Measurements from ENCODE around the gene SH2B3.

The SH2B3 gene

GRCh38 chr12:111420494-111420893 lies 14.8 kb downstream of the SH2B3 start:
- Histone ChIP-seq H3K36me3 (ENCODE audit: control insufficient read depth, low read length) (peaks cover 17% of the 10 kb centered on the region), H3K4me3 (ENCODE audit: low read length) (no peak overlapping the region), H3K9me2 (replicated peaks; ENCODE audit: control insufficient read depth, low read length) (no peaks in the 10 kb centered on the region), H3K27me3 (ENCODE audit: control insufficient read depth, low read length) (no peaks in the 10 kb centered on the region), H3K79me2 (ENCODE audit: control insufficient read depth, low read length) (peaks cover 19% of the 10 kb centered on the region), H4K20me1 (ENCODE audit: control insufficient read depth, insufficient read depth, low read depth, low read length) (peaks cover 5% of the 10 kb centered on the region), H3K9me3 (ENCODE audit: control insufficient read depth, insufficient read depth, low read length) (no peaks in the 10 kb centered on the region), H3K4me2 (ENCODE audit: low read length) (no peak overlapping the region), H3K27ac (ENCODE audit: low read depth, low read length) (no peak overlapping the region), H3K4me1 (ENCODE audit: control insufficient read depth, low read length) (no peaks in the 10 kb centered on the region), H3F3A (ENCODE audit: control insufficient read depth, insufficient read depth) (no peaks in the 10 kb centered on the region)
- TF ChIP-seq EZH2phosphoT487 (IDR thresholded peaks at IDR 0.05; ENCODE audit: borderline replicate concordance, low read length) (no peak), CTCF (IDR thresholded peaks at IDR 0.05; ENCODE audit: low read depth, low read length, poor library complexity, severe bottlenecking) (no peak)

GRCh38 chr12:111424189-111424792 lies 18.6 kb downstream of the SH2B3 start:
- Histone ChIP-seq H3K4me3 (ENCODE audit: low read length) (no peak overlapping the region), H3K4me1 (ENCODE audit: control insufficient read depth, low read length) (peaks cover 15% of the 10 kb centered on the region), H3K79me2 (ENCODE audit: control insufficient read depth, low read length) (peaks cover 6% of the 10 kb centered on the region), H4K20me1 (ENCODE audit: control insufficient read depth, insufficient read depth, low read depth, low read length) (peaks cover 15% of the 10 kb centered on the region), H3K9me2 (replicated peaks; ENCODE audit: control insufficient read depth, low read length) (no peaks in the 10 kb centered on the region), H3K36me3 (ENCODE audit: control insufficient read depth, low read length) (peaks cover 17% of the 10 kb centered on the region), H3K4me2 (ENCODE audit: low read length) (no peak overlapping the region), H3F3A (ENCODE audit: control insufficient read depth, insufficient read depth) (peaks cover 2% of the 10 kb centered on the region; the same call in 1 of the 2 replicates), H3K27ac (ENCODE audit: low read depth, low read length) (no peak overlapping the region), H3K9me3 (ENCODE audit: control insufficient read depth, insufficient read depth, low read length) (no peaks in the 10 kb centered on the region), H3K27me3 (ENCODE audit: control insufficient read depth, low read length) (no peaks in the 10 kb centered on the region)
- no peak for TF ChIP-seq CTCF (IDR thresholded peaks at IDR 0.05; ENCODE audit: low read depth, low read length, poor library complexity, severe bottlenecking)
- no peak for TF ChIP-seq EZH2phosphoT487 (IDR thresholded peaks at IDR 0.05; ENCODE audit: borderline replicate concordance, low read length)

- no peaks in the 10 kb centered on the region for H3K9me2 ChIP-seq (replicated peaks; ENCODE audit: control insufficient read depth, low read length)
- H3K27ac ChIP-seq (ENCODE audit: low read depth, low read length) = no peak overlapping the region
- H3K27me3 ChIP-seq (ENCODE audit: control insufficient read depth, low read length) = no peaks in the 10 kb centered on the region
- peaks cover 2% of the 10 kb centered on the region; the same call in 1 of the 2 replicates for H3F3A ChIP-seq (ENCODE audit: control insufficient read depth, insufficient read depth)
- TF ChIP-seq EZH2phosphoT487 (IDR thresholded peaks at IDR 0.05; ENCODE audit: borderline replicate concordance, low read length) = no peak
- TF ChIP-seq CTCF (IDR thresholded peaks at IDR 0.05; ENCODE audit: low read depth, low read length, poor library complexity, severe bottlenecking) = no peak
- peaks cover 20% of the 10 kb centered on the region for H4K20me1 ChIP-seq (ENCODE audit: control insufficient read depth, insufficient read depth, low read depth, low read length)
- H3K79me2 ChIP-seq (ENCODE audit: control insufficient read depth, low read length) = peaks cover 8% of the 10 kb centered on the region
- no peak overlapping the region for H3K4me2 ChIP-seq (ENCODE audit: low read length)
- no peak overlapping the region for H3K4me3 ChIP-seq (ENCODE audit: low read length)
- peaks cover 20% of the 10 kb centered on the region for H3K4me1 ChIP-seq (ENCODE audit: control insufficient read depth, low read length)
- H3K36me3 ChIP-seq (ENCODE audit: control insufficient read depth, low read length) = peaks cover 15% of the 10 kb centered on the region
- no peaks in the 10 kb centered on the region for H3K9me3 ChIP-seq (ENCODE audit: control insufficient read depth, insufficient read depth, low read length)
Observed at GRCh38 chr12:111424793-111425251, 19.1 kb downstream of the SH2B3 start.

Data from DOHH2 (cell line).